ENCODE measurements around the gene ST14.

The ST14 gene

DNA sequence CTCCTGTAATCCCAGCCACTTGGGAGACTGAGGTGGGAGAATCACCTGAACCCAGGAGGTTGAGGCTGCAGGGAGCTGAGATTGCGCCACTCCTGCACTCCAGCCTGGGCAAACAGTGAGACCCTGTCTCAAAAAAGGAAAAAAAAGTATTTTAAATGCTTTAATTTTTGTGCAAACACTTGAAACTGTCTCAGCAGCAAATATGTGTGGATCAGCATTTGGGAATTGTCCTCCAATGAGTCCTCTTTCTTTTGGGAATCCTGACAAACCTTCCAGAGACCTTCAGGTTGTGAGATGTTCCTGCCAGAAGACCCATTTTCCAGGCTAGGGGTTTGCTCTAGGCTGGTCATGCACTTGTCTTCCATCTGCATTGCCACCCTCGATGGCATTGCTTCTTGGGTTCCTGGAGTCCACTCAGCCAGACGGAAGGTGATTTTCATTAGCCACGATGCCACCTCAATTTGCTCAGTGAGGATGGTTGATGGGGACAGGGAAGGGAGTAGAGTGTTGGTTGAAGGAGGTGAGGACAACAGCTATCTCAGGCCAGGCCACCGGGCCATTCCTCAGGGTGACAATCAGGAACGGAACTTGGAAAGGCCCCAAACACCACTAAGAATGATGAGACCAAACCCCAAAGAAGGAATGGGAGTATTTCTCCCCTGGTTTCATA, 55.4 kb downstream of the ST14 start:
- TF ChIP-seq POLR2AphosphoS5 (IDR thresholded peaks at IDR 0.05; ENCODE audit: low read depth) (no peak), SPI1 (IDR thresholded peaks at IDR 0.05; ENCODE audit: borderline replicate concordance, low read depth) (no peak)
- TF ChIP-seq, protein P1, sequence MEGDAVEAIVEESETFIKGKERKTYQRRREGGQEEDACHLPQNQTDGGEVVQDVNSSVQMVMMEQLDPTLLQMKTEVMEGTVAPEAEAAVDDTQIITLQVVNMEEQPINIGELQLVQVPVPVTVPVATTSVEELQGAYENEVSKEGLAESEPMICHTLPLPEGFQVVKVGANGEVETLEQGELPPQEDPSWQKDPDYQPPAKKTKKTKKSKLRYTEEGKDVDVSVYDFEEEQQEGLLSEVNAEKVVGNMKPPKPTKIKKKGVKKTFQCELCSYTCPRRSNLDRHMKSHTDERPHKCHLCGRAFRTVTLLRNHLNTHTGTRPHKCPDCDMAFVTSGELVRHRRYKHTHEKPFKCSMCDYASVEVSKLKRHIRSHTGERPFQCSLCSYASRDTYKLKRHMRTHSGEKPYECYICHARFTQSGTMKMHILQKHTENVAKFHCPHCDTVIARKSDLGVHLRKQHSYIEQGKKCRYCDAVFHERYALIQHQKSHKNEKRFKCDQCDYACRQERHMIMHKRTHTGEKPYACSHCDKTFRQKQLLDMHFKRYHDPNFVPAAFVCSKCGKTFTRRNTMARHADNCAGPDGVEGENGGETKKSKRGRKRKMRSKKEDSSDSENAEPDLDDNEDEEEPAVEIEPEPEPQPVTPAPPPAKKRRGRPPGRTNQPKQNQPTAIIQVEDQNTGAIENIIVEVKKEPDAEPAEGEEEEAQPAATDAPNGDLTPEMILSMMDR (IDR thresholded peaks at IDR 0.05; ENCODE audit: insufficient read depth, low read length): no peak
- H3K27me3 ChIP-seq (ENCODE audit: insufficient read depth, poor library complexity, severe bottlenecking): no peaks in the 10 kb centered on the region
- no peak overlapping the region for H3K27ac ChIP-seq (replicated peaks)
- DNase-seq (ENCODE audit: low read depth in 1 of 2, low spot score in 1 of 2): no peak
- no peak overlapping the region for H3K4me3 ChIP-seq (replicated peaks; ENCODE audit: insufficient read depth, low read length)

DNA sequence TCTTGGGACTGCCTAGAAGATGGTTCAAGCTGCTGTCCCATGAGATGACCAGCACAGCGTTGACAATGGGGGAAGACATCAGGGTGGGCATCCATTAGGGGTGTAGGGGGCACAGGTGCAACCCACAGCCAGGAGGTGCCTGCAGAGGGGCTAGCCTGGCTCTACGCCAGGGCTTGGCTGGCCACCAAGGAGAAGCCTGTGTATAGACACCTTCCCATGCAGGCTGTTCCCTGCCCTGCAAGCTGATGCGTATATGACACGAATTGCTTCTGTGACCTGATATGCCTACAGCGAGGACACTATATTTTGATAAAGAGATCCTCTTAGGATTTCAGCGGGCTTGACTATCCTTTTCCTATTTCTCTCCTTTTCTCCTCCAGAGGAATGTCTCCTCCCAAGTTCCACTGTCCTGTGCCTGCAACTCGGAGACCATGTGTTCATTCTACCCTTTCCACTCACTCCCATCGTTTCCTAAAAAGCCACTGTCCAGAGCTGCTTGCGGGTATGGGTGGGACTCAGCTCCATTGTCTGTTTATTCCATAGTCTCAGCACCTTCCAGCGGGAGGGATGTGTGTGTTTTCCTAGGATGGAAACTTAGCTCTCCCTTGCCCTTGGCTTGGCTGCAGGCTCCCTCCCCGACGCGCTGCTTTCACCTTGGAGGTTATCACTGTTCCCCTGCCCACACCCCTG, 56.1 kb downstream of the ST14 start:
- TF ChIP-seq, protein P2, sequence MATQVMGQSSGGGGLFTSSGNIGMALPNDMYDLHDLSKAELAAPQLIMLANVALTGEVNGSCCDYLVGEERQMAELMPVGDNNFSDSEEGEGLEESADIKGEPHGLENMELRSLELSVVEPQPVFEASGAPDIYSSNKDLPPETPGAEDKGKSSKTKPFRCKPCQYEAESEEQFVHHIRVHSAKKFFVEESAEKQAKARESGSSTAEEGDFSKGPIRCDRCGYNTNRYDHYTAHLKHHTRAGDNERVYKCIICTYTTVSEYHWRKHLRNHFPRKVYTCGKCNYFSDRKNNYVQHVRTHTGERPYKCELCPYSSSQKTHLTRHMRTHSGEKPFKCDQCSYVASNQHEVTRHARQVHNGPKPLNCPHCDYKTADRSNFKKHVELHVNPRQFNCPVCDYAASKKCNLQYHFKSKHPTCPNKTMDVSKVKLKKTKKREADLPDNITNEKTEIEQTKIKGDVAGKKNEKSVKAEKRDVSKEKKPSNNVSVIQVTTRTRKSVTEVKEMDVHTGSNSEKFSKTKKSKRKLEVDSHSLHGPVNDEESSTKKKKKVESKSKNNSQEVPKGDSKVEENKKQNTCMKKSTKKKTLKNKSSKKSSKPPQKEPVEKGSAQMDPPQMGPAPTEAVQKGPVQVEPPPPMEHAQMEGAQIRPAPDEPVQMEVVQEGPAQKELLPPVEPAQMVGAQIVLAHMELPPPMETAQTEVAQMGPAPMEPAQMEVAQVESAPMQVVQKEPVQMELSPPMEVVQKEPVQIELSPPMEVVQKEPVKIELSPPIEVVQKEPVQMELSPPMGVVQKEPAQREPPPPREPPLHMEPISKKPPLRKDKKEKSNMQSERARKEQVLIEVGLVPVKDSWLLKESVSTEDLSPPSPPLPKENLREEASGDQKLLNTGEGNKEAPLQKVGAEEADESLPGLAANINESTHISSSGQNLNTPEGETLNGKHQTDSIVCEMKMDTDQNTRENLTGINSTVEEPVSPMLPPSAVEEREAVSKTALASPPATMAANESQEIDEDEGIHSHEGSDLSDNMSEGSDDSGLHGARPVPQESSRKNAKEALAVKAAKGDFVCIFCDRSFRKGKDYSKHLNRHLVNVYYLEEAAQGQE (IDR thresholded peaks at IDR 0.05; ENCODE audit: insufficient replicate concordance, low read depth): no peak
- TF ChIP-seq GABPA (IDR thresholded peaks at IDR 0.05; ENCODE audit: low read depth) (no peak), SPI1 (IDR thresholded peaks at IDR 0.05; ENCODE audit: borderline replicate concordance, low read depth) (no peak), POLR2AphosphoS5 (IDR thresholded peaks at IDR 0.05; ENCODE audit: low read depth) (no peak)
- TF ChIP-seq, protein P1 (IDR thresholded peaks at IDR 0.05; ENCODE audit: insufficient read depth, low read length): no peak
- H3K4me3 ChIP-seq (replicated peaks; ENCODE audit: insufficient read depth, low read length): no peak overlapping the region
- H3K27ac ChIP-seq (replicated peaks): no peak overlapping the region
- no peaks in the 10 kb centered on the region for H3K27me3 ChIP-seq (ENCODE audit: insufficient read depth, poor library complexity, severe bottlenecking)
- no peak for DNase-seq (ENCODE audit: low read depth in 1 of 2, low spot score in 1 of 2)

DNA sequence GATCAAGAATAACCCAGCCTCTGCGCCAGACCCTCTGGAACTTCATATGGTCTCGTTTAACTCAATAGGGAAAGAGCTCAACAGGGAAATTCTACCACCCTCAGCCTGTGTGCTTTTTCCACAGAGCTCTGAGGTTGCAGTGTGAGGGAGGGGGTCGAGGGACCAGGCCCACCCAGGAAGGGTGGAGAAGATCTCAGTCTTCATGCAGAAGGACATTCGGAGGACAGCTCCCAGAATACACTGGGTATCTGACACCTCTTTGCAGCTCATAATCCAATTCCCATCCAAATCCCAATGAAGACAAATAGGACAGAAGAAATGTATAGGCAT, 56.6 kb downstream of the ST14 start:
- Histone ChIP-seq H3K4me3 (replicated peaks; ENCODE audit: insufficient read depth, low read length) (no peak overlapping the region), H3K27ac (replicated peaks) (no peak overlapping the region), H3K27me3 (ENCODE audit: insufficient read depth, poor library complexity, severe bottlenecking) (no peaks in the 10 kb centered on the region)
- no peak for TF ChIP-seq SPI1 (IDR thresholded peaks at IDR 0.05; ENCODE audit: borderline replicate concordance, low read depth)
- TF ChIP-seq, protein P2 (IDR thresholded peaks at IDR 0.05; ENCODE audit: insufficient replicate concordance, low read depth): no peak
- TF ChIP-seq POLR2AphosphoS5 (IDR thresholded peaks at IDR 0.05; ENCODE audit: low read depth): no peak
- TF ChIP-seq, protein P1 (IDR thresholded peaks at IDR 0.05; ENCODE audit: insufficient read depth, low read length): no peak
- TF ChIP-seq GABPA (IDR thresholded peaks at IDR 0.05; ENCODE audit: low read depth): no peak
- DNase-seq (ENCODE audit: low read depth in 1 of 2, low spot score in 1 of 2): no peak
